Measurements from ENCODE around the gene CPA4. TPM values are rescaled to one million over a fixed set of nuclear protein-coding genes. Genes with fewer than 3 reads are reported as not detected.

CPA4 gene
- total and polyA plus RNA-seq, 2 experiments from 2014 or later: 8.6 to 10.4 TPM

- no peak overlapping the region for H3K27ac ChIP-seq
- in situ Hi-C loops (cut with MboI): no loop called here
- DNase-seq: no peak
- H3K9me3 ChIP-seq (ENCODE audit: low read depth): no peaks in the 10 kb centered on the region
- no peak overlapping the region for H3K9ac ChIP-seq
- WGBS, 2 experiments (ENCODE audit: low coverage in 1 of 2, low lambda C conversion rate in 2 of 2, missing lambda C conversion rate in 2 of 2): 93 to 95% methylated on average over 7 of the region's 7 CpGs
- no peaks in the 10 kb centered on the region for H3K79me2 ChIP-seq (ENCODE audit: insufficient read depth)
- H3K9me2 ChIP-seq (ENCODE audit: insufficient read depth): no peaks in the 10 kb centered on the region
- H3K4me3 ChIP-seq: no peak overlapping the region
- no peaks in the 10 kb centered on the region for H3K4me1 ChIP-seq (ENCODE audit: insufficient read depth)
- no peaks in the 10 kb centered on the region for H3K36me3 ChIP-seq (ENCODE audit: low read depth)
- no peak overlapping the region for H3K4me2 ChIP-seq (ENCODE audit: unreplicated experiment)
- no peaks in the 10 kb centered on the region for H3K27me3 ChIP-seq (replicated peaks; ENCODE audit: insufficient read depth)
- H4K20me1 ChIP-seq (ENCODE audit: insufficient read depth): no peaks in the 10 kb centered on the region
- TF ChIP-seq EZH2 (IDR thresholded peaks at IDR 0.05; ENCODE audit: insufficient read depth, poor library complexity, severe bottlenecking): no peak
- TF ChIP-seq EZH2phosphoT487 (IDR thresholded peaks at IDR 0.05; ENCODE audit: insufficient read depth, low read depth): no peak
- H3F3A ChIP-seq (ENCODE audit: insufficient read depth): no peaks in the 10 kb centered on the region
- H2AFZ ChIP-seq: no peak overlapping the region
Measured at GRCh38 chr7:130322615-130323014, 29.7 kb downstream of the CPA4 start.

GRCh38 chr7:130324306-130324943 is 31.5 kb downstream of the CPA4 start:
- H3K9ac ChIP-seq: no peak overlapping the region
- TF ChIP-seq EZH2phosphoT487 (IDR thresholded peaks at IDR 0.05; ENCODE audit: insufficient read depth, low read depth): no peak
- TF ChIP-seq EZH2 (IDR thresholded peaks at IDR 0.05; ENCODE audit: insufficient read depth, poor library complexity, severe bottlenecking): no peak
- WGBS, 2 experiments (ENCODE audit: low coverage in 1 of 2, low lambda C conversion rate in 2 of 2, missing lambda C conversion rate in 2 of 2): 92 to 94% methylated on average over 10 of the region's 10 CpGs
- H3K9me2 ChIP-seq (ENCODE audit: insufficient read depth): no peaks in the 10 kb centered on the region
- H2AFZ ChIP-seq: no peak overlapping the region
- H3K79me2 ChIP-seq (ENCODE audit: insufficient read depth): no peaks in the 10 kb centered on the region
- in situ Hi-C loops (cut with MboI): no loop called here
- no peak overlapping the region for H3K4me3 ChIP-seq
- H3K4me1 ChIP-seq (ENCODE audit: insufficient read depth): no peaks in the 10 kb centered on the region
- no peaks in the 10 kb centered on the region for H3K9me3 ChIP-seq (ENCODE audit: low read depth)
- no peaks in the 10 kb centered on the region for H3K36me3 ChIP-seq (ENCODE audit: low read depth)
- no peaks in the 10 kb centered on the region for H3K27me3 ChIP-seq (replicated peaks; ENCODE audit: insufficient read depth)
- no peak for DNase-seq
- no peaks in the 10 kb centered on the region for H3F3A ChIP-seq (ENCODE audit: insufficient read depth)
- H3K27ac ChIP-seq: no peak overlapping the region
- H4K20me1 ChIP-seq (ENCODE audit: insufficient read depth): no peaks in the 10 kb centered on the region
- no peak overlapping the region for H3K4me2 ChIP-seq (ENCODE audit: unreplicated experiment)

- H3K9me3 ChIP-seq (ENCODE audit: low read depth): no peaks in the 10 kb centered on the region
- in situ Hi-C loops (cut with MboI): no loop called here
- no peak overlapping the region for H3K27ac ChIP-seq
- H3K27me3 ChIP-seq (replicated peaks; ENCODE audit: insufficient read depth): no peaks in the 10 kb centered on the region
- no peak overlapping the region for H3K4me2 ChIP-seq (ENCODE audit: unreplicated experiment)
- H3K4me1 ChIP-seq (ENCODE audit: insufficient read depth): no peaks in the 10 kb centered on the region; the same call in 1 of the 2 replicates
- H3K9ac ChIP-seq: no peak overlapping the region
- DNase-seq: no peak
- no peak overlapping the region for H2AFZ ChIP-seq
- H3K4me3 ChIP-seq: no peak overlapping the region
- WGBS, 2 experiments (ENCODE audit: low coverage in 1 of 2, low lambda C conversion rate in 2 of 2, missing lambda C conversion rate in 2 of 2): 91 to 96% methylated on average over 3 of the region's 3 CpGs
- no peaks in the 10 kb centered on the region for H3K79me2 ChIP-seq (ENCODE audit: insufficient read depth)
- no peaks in the 10 kb centered on the region for H4K20me1 ChIP-seq (ENCODE audit: insufficient read depth)
- no peaks in the 10 kb centered on the region for H3K36me3 ChIP-seq (ENCODE audit: low read depth)
- H3K9me2 ChIP-seq (ENCODE audit: insufficient read depth): no peaks in the 10 kb centered on the region
- H3F3A ChIP-seq (ENCODE audit: insufficient read depth): no peaks in the 10 kb centered on the region
- TF ChIP-seq EZH2 (IDR thresholded peaks at IDR 0.05; ENCODE audit: insufficient read depth, poor library complexity, severe bottlenecking) (no peak), EZH2phosphoT487 (IDR thresholded peaks at IDR 0.05; ENCODE audit: insufficient read depth, low read depth) (no peak)
Measured at GRCh38 chr7:130329681-130330080, 36.7 kb downstream of the CPA4 start.

GRCh38 chr7:130332259-130333053 is 39.5 kb downstream of the CPA4 start:
- in situ Hi-C loops (cut with MboI): no loop called here
- no peak overlapping the region for H3K4me3 ChIP-seq
- no peak for DNase-seq

More at GRCh38 chr7:130332259-130333053, 39.5 kb downstream of the CPA4 start:
- Histone ChIP-seq H4K20me1 (ENCODE audit: insufficient read depth) (no peaks in the 10 kb centered on the region), H2AFZ (no peak overlapping the region), H3K27ac (no peak overlapping the region), H3K27me3 (replicated peaks; ENCODE audit: insufficient read depth) (no peaks in the 10 kb centered on the region), H3K79me2 (ENCODE audit: insufficient read depth) (no peaks in the 10 kb centered on the region), H3K9me3 (ENCODE audit: low read depth) (no peaks in the 10 kb centered on the region), H3F3A (ENCODE audit: insufficient read depth) (no peaks in the 10 kb centered on the region), H3K4me2 (ENCODE audit: unreplicated experiment) (no peak overlapping the region), H3K36me3 (ENCODE audit: low read depth) (no peaks in the 10 kb centered on the region), H3K4me1 (ENCODE audit: insufficient read depth) (no peaks in the 10 kb centered on the region; the same call in 1 of the 2 replicates), H3K9me2 (ENCODE audit: insufficient read depth) (no peaks in the 10 kb centered on the region), H3K9ac (no peak overlapping the region)
- 84 to 85% methylated on average over 4 of the region's 4 CpGs for WGBS, 2 experiments (ENCODE audit: low coverage in 1 of 2, low lambda C conversion rate in 2 of 2, missing lambda C conversion rate in 2 of 2)
- TF ChIP-seq EZH2phosphoT487 (IDR thresholded peaks at IDR 0.05; ENCODE audit: insufficient read depth, low read depth) (no peak), EZH2 (IDR thresholded peaks at IDR 0.05; ENCODE audit: insufficient read depth, poor library complexity, severe bottlenecking) (no peak)
